ENCODE results near the gene NEK4. TPM values are rescaled to one million over a fixed set of nuclear protein-coding genes. Genes with fewer than 3 reads are reported as not detected.

The NEK4 gene
- total and polyA plus RNA-seq, 12 donors = 4.9 to 43.9 (median 27.4) TPM

DNA sequence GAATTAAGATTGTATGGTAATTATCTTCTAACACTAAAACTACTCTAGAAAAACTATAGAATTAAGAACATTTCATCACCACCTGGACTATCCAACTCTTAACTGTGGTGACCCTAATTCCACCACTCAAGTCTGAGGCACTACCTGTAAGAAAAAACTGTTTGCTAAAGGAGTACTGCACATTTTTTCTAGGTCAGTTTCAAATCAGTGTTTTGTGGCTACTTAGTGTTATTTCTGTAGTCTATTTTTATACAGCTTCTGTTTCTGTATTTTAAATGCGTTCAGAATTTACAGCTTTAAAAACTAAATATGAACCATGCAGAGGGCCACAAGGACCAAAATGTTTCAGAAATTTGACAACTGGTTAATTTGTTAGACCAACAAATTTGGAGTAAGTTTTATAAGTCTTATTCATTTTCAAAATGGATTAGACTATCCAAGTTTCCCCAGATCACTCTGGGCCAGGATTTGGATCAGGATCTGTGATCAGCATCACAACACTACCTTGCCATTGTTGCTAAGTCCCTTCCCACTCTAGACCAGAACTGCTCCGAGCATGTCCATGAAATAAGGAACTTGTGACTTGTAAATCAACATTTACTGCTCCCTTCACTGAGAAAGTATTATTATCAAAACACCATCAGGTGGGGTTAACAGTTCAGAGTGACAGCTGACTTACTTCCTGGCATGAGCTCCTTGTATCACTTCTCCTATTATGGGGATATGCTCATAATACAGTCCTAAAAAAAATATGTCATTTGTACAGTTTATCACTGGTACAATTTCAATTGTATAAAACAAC, 73.7 kb downstream of the NEK4 start:
- 79 to 86% (median 81%) methylated on average over 2 of the region's 2 CpGs for whole genome bisulfite sequencing, 4 donors
- Histone ChIP-seq H3K27me3 (no peaks in the 10 kb centered on the region), H3K9me3 (replicated peaks in 1 of 3) (no peaks in the 10 kb centered on the region), H3K27ac (no peak overlapping the region), H3K4me3 (no peak overlapping the region), H3K4me1 (replicated peaks in 1 of 2) (peaks cover 4 to 11% of the 10 kb centered on the region in 2 donors), H3K36me3 (replicated peaks in 1 of 2) (peaks cover 0 to 69% of the 10 kb centered on the region in 2 donors)
- intact Hi-C loops (cut with DNase I) = loop anchor here in 1 of 2 donors (10.0 kb wide), 1 partner anchor 222 kb away; no protein-coding TSS in a partner anchor
- TF ChIP-seq, protein P1, sequence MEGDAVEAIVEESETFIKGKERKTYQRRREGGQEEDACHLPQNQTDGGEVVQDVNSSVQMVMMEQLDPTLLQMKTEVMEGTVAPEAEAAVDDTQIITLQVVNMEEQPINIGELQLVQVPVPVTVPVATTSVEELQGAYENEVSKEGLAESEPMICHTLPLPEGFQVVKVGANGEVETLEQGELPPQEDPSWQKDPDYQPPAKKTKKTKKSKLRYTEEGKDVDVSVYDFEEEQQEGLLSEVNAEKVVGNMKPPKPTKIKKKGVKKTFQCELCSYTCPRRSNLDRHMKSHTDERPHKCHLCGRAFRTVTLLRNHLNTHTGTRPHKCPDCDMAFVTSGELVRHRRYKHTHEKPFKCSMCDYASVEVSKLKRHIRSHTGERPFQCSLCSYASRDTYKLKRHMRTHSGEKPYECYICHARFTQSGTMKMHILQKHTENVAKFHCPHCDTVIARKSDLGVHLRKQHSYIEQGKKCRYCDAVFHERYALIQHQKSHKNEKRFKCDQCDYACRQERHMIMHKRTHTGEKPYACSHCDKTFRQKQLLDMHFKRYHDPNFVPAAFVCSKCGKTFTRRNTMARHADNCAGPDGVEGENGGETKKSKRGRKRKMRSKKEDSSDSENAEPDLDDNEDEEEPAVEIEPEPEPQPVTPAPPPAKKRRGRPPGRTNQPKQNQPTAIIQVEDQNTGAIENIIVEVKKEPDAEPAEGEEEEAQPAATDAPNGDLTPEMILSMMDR (IDR thresholded peaks at IDR 0.05) = no peak
- TF ChIP-seq POLR2A (IDR thresholded peaks at IDR 0.05) = no peak
- no peak for DNase-seq

DNA sequence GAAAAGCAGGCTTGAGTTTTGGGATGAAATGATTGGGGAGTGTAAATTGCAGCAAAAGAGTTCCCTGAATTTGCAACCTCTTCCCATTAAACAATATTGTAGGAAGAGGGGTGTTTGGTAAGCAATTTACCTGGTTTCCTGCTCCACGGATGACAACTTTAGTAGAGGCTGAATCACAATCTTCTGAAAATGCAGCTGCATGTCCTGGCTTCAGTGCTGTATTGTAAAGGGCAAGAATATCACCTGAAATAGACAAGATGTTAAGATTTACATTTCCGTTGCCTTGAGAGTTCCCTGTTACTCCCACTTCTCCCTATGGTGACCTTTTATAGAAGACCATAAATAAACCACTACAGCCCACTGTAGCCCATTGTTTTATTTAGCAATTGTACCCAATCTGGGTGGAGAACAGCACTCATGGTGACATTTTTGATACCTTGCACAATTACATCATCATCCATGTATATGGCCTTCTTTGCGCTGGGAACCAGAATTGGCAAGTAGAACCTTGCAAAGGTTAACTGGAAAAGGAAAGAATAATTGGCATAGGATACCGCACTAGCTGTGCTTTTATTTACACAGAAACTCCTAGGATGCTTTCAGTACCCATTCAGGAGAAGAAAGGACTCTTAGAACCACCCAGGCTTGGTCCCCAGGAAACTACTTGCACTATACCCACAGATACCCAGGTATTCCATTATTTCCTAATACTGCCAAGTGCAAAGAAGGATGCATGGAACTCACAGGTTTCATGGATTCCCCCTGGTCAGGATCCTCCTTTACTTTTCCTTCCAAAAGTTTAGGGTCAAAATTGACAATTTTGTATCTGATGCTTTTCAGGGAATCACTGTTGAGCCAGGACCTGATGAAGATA, 74.7 kb downstream of the NEK4 start:
- H3K27ac ChIP-seq = no peak overlapping the region
- H3K27me3 ChIP-seq = no peaks in the 10 kb centered on the region
- intact Hi-C loops (cut with DNase I) = loop anchor here in 1 of 2 donors (10.0 kb wide), 1 partner anchor 221 kb away; no protein-coding TSS in a partner anchor
- no peak overlapping the region for H3K4me3 ChIP-seq
- H3K36me3 ChIP-seq (replicated peaks in 1 of 2) = peaks cover 0 to 79% of the 10 kb centered on the region in 2 donors
- H3K4me1 ChIP-seq (replicated peaks in 1 of 2) = peaks cover 0 to 1% of the 10 kb centered on the region in 2 donors
- H3K9me3 ChIP-seq (replicated peaks in 1 of 3) = no peaks in the 10 kb centered on the region
- TF ChIP-seq POLR2A (IDR thresholded peaks at IDR 0.05) = no peak
- TF ChIP-seq, protein P1 (IDR thresholded peaks at IDR 0.05) = no peak
- DNase-seq = no peak
- WGBS, 4 donors = 78 to 94% (median 84%) methylated on average over 4 of the region's 4 CpGs

DNA sequence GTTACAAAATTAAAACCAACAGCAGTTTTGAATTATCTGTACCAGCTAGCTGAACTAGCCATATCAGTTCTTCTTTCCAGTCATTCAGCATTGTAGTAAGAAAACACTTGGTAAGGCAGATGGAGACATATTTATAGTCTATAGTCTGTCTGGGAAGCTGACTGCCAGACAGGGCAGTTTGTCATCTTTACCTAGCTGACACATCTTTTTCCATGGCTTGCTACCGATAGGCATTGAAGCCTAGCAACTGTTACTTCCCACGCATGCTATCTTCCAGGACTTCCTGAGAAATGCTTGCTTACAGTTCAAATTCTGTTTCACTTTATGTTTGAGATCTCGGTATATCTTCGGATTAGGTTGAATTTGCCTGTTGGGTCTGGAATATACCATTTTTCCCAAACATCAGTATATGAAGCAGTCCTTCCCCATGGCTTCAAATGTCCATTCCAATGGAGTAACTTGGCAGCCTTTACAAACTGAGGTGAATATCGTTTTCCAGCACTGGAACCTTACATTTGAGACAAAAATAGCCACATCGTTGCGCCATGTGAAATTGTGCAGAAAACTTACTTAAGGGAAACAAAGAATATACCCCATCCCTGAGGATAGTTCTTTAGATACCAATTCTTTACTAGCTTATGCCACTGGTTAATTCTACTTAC, 76.1 kb downstream of the NEK4 start:
- H3K27me3 ChIP-seq = no peaks in the 10 kb centered on the region
- TF ChIP-seq POLR2A (IDR thresholded peaks at IDR 0.05) = no peak
- TF ChIP-seq, protein P1 (IDR thresholded peaks at IDR 0.05) = no peak
- H3K9me3 ChIP-seq (replicated peaks in 1 of 3) = no peaks in the 10 kb centered on the region
- H3K4me1 ChIP-seq (replicated peaks in 1 of 2) = no peaks in the 10 kb centered on the region
- no peak overlapping the region for H3K4me3 ChIP-seq
- H3K27ac ChIP-seq = no peak overlapping the region
- 64 to 80% (median 72%) methylated on average over 7 of the region's 7 CpGs for WGBS, 4 donors
- no peak for DNase-seq
- intact Hi-C loops (cut with DNase I) = loop anchor here in 1 of 2 donors (10.0 kb wide), 1 partner anchor 220 kb away; no protein-coding TSS in a partner anchor
- peaks cover 0 to 92% of the 10 kb centered on the region in 2 donors for H3K36me3 ChIP-seq (replicated peaks in 1 of 2)

All from adrenal gland (tissue), 12 donors.